Activated T-helper 2 cell treated with anti-CD3 and anti-CD28 coated beads, Interferon-gamma antibody, Interleukin-2, Interleukin-4, amounts not matched to agents 10 μg/mL and 5 μg/mL and 100 μg/mL, durations not matched to agents 14 hours and 24 hours and 36 hours (primary cell): Measurements from ENCODE around the gene SRCIN1. TPM values are rescaled to one million over a fixed set of nuclear protein-coding genes. Genes with fewer than 3 reads are reported as not detected.
"Not testable (repeated sequence)": the region's sequence is repeated elsewhere in the genome, so short reads cannot be mapped to it uniquely, and the experiment has no call there.

ENCODE experiments used
- DNase-seq: peaks from one replicate; pipeline ENCODE4 v3.0.0; 2021; ENCODE audit warnings: low spot score
- H3K27ac Mint-ChIP-seq: one replicate; pipeline ENCODE4 v1.8.0; 2021; ENCODE audit warnings: mixed read lengths
- H3K27me3 Mint-ChIP-seq: one replicate; pipeline ENCODE4 v1.8.0; 2021; ENCODE audit warnings: low read depth, mixed read lengths
- H3K36me3 Mint-ChIP-seq: one replicate; pipeline ENCODE4 v1.8.0; 2021; ENCODE audit warnings: low read depth, mixed read lengths
- H3K4me1 Mint-ChIP-seq: one replicate; pipeline ENCODE4 v1.8.0; 2021; ENCODE audit warnings: low read depth, mixed read lengths
- H3K4me3 Mint-ChIP-seq: one replicate; pipeline ENCODE4 v1.8.0; 2021; ENCODE audit warnings: low read depth, mild to moderate bottlenecking, moderate library complexity, mixed read lengths
- H3K9me3 Mint-ChIP-seq: one replicate; pipeline ENCODE4 v1.8.0; 2021; ENCODE audit warnings: mixed read lengths
- intact Hi-C: fragments of 100-400 bp; cut with micrococcal nuclease; formaldehyde crosslinking; loops from one replicate; pipeline ENCODE4 v1.15.1; 2023
- total RNA-seq: library from RNA; stranded (reverse); gene quantifications from 2 replicates; pipeline ENCODE4 v1.2.3, GENCODE V29; 2022

The SRCIN1 gene
- total RNA-seq, 1 donor from 2014 or later, result 0.16 TPM

DNA sequence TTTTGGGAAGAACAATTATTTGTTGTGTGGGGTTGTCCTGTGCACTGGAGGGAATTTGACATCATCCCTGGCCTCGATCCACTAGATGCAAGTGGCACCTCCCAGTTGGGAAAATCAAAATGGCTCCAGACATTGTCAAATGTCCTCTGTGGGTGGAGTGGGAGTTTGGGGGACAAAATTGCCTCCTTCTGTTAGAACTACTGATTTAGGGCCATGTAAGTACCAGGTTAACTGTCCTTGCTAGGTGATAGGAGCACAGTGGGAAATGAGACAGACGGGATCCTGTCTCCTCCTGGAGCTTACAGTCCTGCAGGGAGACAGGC is 120.6 kb downstream of the SRCIN1 start:
- Mint-ChIP-seq H3K36me3 (no peaks in the 10 kb centered on the region), H3K4me3 (no peak overlapping the region), H3K27ac (no peak overlapping the region), H3K27me3 (peaks cover 4% of the 10 kb centered on the region), H3K9me3 (no peaks in the 10 kb centered on the region), H3K4me1 (peaks cover 5% of the 10 kb centered on the region)
- DNase-seq, result no peak
- intact Hi-C loops, result loop anchor here (2.0 to 10.0 kb wide), 2 partner anchors 62 to 140 kb away; partner anchors contain the start of gene GPR179

DNA sequence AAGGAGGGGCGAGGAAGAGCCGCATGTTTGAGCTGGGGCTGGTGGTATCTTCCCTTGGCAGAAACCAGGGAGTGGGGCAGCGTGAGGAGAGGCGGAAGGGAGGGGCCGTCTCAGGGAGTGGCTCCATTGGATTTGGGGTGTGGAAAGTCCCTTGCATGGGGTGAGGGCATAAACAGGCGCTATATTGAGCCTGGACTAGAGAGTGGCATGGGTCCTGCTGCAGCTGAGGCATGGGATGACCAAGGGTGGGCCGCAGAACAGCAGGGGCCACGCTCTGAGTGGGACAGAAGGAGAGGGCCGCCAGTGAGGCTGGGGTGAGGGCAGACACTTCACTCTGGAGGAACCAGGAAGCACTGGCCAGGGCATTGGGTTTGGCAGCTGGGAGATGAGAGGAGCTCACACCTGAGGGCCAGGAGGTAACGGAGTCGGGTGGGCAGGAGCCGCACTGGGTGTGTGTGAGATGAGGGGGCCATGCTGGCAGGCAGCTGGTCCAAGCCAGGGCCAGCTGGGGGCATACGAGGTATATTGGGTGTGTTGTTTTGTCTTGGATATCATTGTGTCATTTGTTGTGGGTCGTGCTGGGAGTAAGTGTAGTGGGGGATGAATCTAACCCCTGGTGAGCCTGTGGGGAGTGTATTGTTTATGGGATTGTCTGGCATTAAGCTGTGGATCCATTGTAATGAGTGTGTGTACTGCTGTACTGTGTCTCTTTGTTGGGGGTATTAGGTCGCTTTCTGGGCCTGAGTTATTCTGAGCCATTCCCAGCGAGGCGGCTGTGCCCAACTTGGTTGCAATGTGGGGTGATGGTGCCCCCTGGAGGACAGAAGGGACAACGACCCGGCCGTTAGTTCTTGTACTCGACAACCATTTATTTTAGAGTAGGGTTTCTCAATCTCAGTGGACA is 121.3 kb downstream of the SRCIN1 start:
- H3K9me3 Mint-ChIP-seq, H3K27me3 Mint-ChIP-seq, H3K27ac Mint-ChIP-seq, H3K4me3 Mint-ChIP-seq, H3K36me3 Mint-ChIP-seq, H3K4me1 Mint-ChIP-seq: not testable (repeated sequence)
- peak; percentile 49 for DNase-seq
- intact Hi-C loops, result loop anchor here (2.0 to 10.0 kb wide), 2 partner anchors 62 to 140 kb away; partner anchors contain the start of gene GPR179

GRCh38 chr17:38482700-38483043 is 123.1 kb downstream of the SRCIN1 start:
- not testable (repeated sequence) for H3K36me3 Mint-ChIP-seq, DNase-seq, H3K4me1 Mint-ChIP-seq, H3K27ac Mint-ChIP-seq, H3K9me3 Mint-ChIP-seq, H3K27me3 Mint-ChIP-seq, H3K4me3 Mint-ChIP-seq
- intact Hi-C loops, result loop anchor here (10.0 kb wide), 1 partner anchor 138 kb away; the partner anchor contains the start of gene GPR179

DNA sequence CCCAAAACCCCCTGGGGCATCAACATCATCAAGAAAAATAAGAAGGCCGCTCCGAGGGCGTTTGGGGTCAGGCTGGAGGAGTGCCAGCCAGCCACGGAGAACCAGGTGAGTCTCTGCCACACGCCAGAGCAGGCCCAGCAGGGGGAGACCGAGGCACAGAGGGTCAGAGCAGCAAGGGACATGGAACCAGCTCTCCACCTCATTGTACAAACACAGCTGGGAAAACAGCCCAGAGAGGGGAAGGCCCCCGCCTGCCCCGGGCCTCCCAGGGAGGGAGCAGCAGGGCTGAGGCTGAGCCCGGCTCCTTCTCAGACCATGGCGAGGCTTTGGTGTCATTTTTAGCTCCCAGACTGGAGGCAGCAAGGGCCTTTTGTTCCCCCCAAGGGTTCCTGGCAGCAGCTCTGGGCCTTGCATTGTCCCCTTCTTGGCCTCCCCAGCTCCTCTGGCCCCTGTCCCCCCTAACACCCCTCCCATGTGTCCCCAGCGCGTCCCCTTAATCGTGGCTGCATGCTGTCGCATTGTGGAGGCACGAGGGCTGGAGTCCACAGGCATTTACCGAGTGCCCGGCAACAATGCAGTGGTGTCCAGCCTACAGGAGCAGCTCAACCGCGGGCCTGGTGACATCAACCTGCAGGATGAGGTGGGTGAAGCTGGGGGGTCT is 123.6 kb downstream of the SRCIN1 start:
- not testable (repeated sequence) for H3K27me3 Mint-ChIP-seq, H3K4me1 Mint-ChIP-seq, H3K36me3 Mint-ChIP-seq, H3K9me3 Mint-ChIP-seq, DNase-seq, H3K27ac Mint-ChIP-seq, H3K4me3 Mint-ChIP-seq
- intact Hi-C loops, result loop anchor here (10.0 kb wide), 1 partner anchor 137 kb away; the partner anchor contains the start of gene GPR179

Other genes with a start within 250 kb of the SRCIN1 start
- gene ARHGAP23, start 177.5 kb downstream of the SRCIN1 start, total RNA-seq, result 0.32 and 1.2 TPM in 2 replicates
- 34.9 TPM in 2 replicates for gene EPOP, start 69.0 kb upstream of the SRCIN1 start, total RNA-seq
- gene MLLT6, start 99.3 kb upstream of the SRCIN1 start, total RNA-seq, result 211 and 213 TPM in 2 replicates
- 32.2 and 37.0 TPM in 2 replicates for gene CISD3, start 124.4 kb upstream of the SRCIN1 start, total RNA-seq
- gene PCGF2, start 142.4 kb upstream of the SRCIN1 start, total RNA-seq, result 5.8 and 7.4 TPM in 2 replicates
- gene PSMB3, start 146.8 kb upstream of the SRCIN1 start, total RNA-seq, result 337 and 342 TPM in 2 replicates
- 35.3 and 45.3 TPM in 2 replicates for gene PIP4K2B, start 193.6 kb upstream of the SRCIN1 start, total RNA-seq
- 23.0 and 26.4 TPM in 2 replicates for gene CWC25, start 219.4 kb upstream of the SRCIN1 start, total RNA-seq
- 1,775 and 1,796 TPM in 2 replicates for gene RPL23, start 247.8 kb upstream of the SRCIN1 start, total RNA-seq